ENCODE results near the gene BAAT. TPM values are rescaled to one million over a fixed set of nuclear protein-coding genes. Genes with fewer than 3 reads are reported as not detected.
"Not testable (repeated sequence)": the region's sequence is repeated elsewhere in the genome, so short reads cannot be mapped to it uniquely, and the experiment has no call there.

The BAAT gene
- total RNA-seq, 1 donor from 2014 or later = not detected

- no peaks in the 10 kb centered on the region for H3K4me1 Mint-ChIP-seq (ENCODE audit: low read depth)
- DNase-seq (ENCODE audit: low spot score) = no peak
- no peaks in the 10 kb centered on the region for H3K36me3 Mint-ChIP-seq (ENCODE audit: low read depth)
- peaks cover 2% of the 10 kb centered on the region for H3K27me3 Mint-ChIP-seq (ENCODE audit: low read depth)
- H3K27ac Mint-ChIP-seq = no peak overlapping the region
- intact Hi-C loops (cut with micrococcal nuclease) = no loop called here
- no peaks in the 10 kb centered on the region for H3K9me3 Mint-ChIP-seq
- H3K4me3 Mint-ChIP-seq (ENCODE audit: low read depth) = no peak overlapping the region
These were observed 34.5 kb downstream of the BAAT start for GRCh38 chr9:101350285-101350684.

DNA sequence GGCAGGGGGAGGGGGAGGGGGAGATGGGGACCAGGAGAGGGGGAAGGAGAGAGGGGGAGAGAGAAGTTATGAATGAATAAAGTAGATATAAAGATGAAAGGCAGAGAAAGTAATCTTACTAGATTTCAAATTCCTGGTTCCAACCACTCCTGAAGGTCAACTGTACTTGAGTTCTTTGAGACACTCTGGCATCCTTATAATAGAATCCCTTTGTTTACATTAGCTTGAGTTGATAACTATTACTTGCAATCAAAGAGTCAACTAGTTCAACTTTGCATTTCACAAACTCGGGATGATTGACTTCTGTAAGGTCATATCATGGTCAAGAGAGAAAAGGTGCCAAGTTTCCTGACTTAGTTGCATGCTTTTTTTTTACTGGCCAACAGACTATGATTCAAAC, 42.2 kb downstream of the BAAT start:
- intact Hi-C loops (cut with micrococcal nuclease) = no loop called here
- H3K9me3 Mint-ChIP-seq = no peaks in the 10 kb centered on the region
- no peak overlapping the region for H3K27ac Mint-ChIP-seq
- H3K27me3 Mint-ChIP-seq (ENCODE audit: low read depth) = peaks cover 2% of the 10 kb centered on the region
- no peaks in the 10 kb centered on the region for H3K36me3 Mint-ChIP-seq (ENCODE audit: low read depth)
- no peak for DNase-seq (ENCODE audit: low spot score)
- H3K4me1 Mint-ChIP-seq (ENCODE audit: low read depth) = no peaks in the 10 kb centered on the region
- H3K4me3 Mint-ChIP-seq (ENCODE audit: low read depth) = no peak overlapping the region

DNA sequence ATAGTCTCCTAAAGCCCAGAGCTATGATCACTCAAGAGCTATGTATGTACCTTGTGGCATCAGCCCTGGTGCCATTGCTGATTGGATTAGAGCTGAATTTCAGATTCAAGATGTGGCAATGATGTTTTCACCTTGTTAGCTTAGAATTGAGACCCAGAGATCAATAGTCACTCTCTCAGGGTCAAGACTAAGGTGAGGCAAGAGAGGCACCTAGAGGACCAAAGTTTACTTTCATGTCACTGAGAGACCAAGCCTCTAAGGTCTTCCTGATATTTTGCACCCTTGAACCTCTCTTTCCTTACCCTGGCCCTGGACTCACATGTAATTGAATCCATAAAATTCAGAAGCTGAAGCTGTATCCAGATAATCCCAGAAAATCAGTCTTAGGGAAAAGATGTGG, 42.8 kb downstream of the BAAT start:
- Mint-ChIP-seq H3K27me3 (ENCODE audit: low read depth) (no peaks in the 10 kb centered on the region), H3K4me1 (ENCODE audit: low read depth) (no peaks in the 10 kb centered on the region), H3K36me3 (ENCODE audit: low read depth) (no peaks in the 10 kb centered on the region), H3K4me3 (ENCODE audit: low read depth) (no peak overlapping the region), H3K9me3 (no peaks in the 10 kb centered on the region), H3K27ac (no peak overlapping the region)
- intact Hi-C loops (cut with micrococcal nuclease) = no loop called here
- DNase-seq (ENCODE audit: low spot score) = no peak

DNA sequence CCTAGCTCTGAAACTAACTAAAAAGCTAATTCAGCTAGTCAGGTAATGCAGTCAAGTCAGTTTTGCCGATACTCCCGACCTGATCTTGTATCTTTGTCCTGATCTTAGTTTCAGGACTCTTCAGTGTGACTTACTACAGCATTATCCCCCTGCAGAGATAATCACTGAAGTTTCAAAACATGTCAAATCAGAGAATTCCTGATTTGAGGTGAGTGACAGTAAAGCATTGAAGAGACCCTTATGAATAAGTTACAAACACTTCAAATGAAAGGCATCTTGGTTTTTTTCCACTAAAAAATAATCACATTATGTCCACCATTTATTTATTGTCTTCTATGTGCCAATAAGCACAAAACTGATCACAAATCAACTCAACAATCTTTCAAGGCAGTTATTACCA, 47.6 kb downstream of the BAAT start:
- Mint-ChIP-seq H3K9me3 (no peaks in the 10 kb centered on the region), H3K36me3 (ENCODE audit: low read depth) (no peaks in the 10 kb centered on the region), H3K27ac (no peak overlapping the region), H3K27me3 (ENCODE audit: low read depth) (no peaks in the 10 kb centered on the region), H3K4me1 (ENCODE audit: low read depth) (no peaks in the 10 kb centered on the region), H3K4me3 (ENCODE audit: low read depth) (no peak overlapping the region)
- intact Hi-C loops (cut with micrococcal nuclease) = no loop called here
- DNase-seq (ENCODE audit: low spot score) = no peak

- H3K27me3 Mint-ChIP-seq (ENCODE audit: low read depth) = no peaks in the 10 kb centered on the region
These were observed 48.7 kb downstream of the BAAT start for GRCh38 chr9:101336091-101336490.

GRCh38 chr9:101333926-101334702, 50.7 kb downstream of the BAAT start:
- H3K27ac Mint-ChIP-seq = no peak overlapping the region
- intact Hi-C loops (cut with micrococcal nuclease) = no loop called here
- no peaks in the 10 kb centered on the region for H3K36me3 Mint-ChIP-seq (ENCODE audit: low read depth)
- H3K4me1 Mint-ChIP-seq (ENCODE audit: low read depth) = no peaks in the 10 kb centered on the region
- no peak for DNase-seq (ENCODE audit: low spot score)
- H3K27me3 Mint-ChIP-seq (ENCODE audit: low read depth) = peaks cover 3% of the 10 kb centered on the region
- H3K9me3 Mint-ChIP-seq = no peaks in the 10 kb centered on the region
- no peak overlapping the region for H3K4me3 Mint-ChIP-seq (ENCODE audit: low read depth)

More at GRCh38 chr9:101336091-101336490, 48.7 kb downstream of the BAAT start:
- intact Hi-C loops (cut with micrococcal nuclease) = no loop called here
- Mint-ChIP-seq H3K4me3 (ENCODE audit: low read depth) (no peak overlapping the region), H3K36me3 (ENCODE audit: low read depth) (no peaks in the 10 kb centered on the region), H3K27ac (no peak overlapping the region), H3K4me1 (ENCODE audit: low read depth) (no peaks in the 10 kb centered on the region), H3K9me3 (no peaks in the 10 kb centered on the region)
- no peak for DNase-seq (ENCODE audit: low spot score)

DNA sequence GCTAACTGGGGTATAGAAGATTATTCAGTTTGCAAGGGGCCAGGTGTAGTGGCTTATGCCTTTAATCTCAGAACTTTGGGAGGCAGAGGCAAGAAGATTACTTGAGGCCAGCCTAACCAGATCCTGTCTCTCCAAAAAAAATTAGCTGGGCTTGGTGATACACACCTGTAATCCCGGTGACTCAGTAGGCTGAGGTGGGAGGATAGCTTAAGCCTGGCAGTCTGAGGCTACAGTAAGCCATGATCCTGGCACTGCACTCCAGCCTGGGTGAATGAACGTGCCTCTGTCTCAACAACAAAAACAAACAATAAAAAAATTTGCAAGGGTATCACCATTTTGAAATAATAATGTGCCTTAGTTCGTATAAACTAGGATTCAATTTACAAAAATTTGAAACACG, 51.3 kb downstream of the BAAT start:
- no peak for DNase-seq (ENCODE audit: low spot score)
- H3K36me3 Mint-ChIP-seq (ENCODE audit: low read depth) = no peaks in the 10 kb centered on the region
- peaks cover 3% of the 10 kb centered on the region for H3K27me3 Mint-ChIP-seq (ENCODE audit: low read depth)
- intact Hi-C loops (cut with micrococcal nuclease) = no loop called here
- H3K9me3 Mint-ChIP-seq = no peaks in the 10 kb centered on the region
- no peak overlapping the region for H3K27ac Mint-ChIP-seq
- no peaks in the 10 kb centered on the region for H3K4me1 Mint-ChIP-seq (ENCODE audit: low read depth)
- no peak overlapping the region for H3K4me3 Mint-ChIP-seq (ENCODE audit: low read depth)

GRCh38 chr9:101332362-101332761, 52.4 kb downstream of the BAAT start:
- intact Hi-C loops (cut with micrococcal nuclease) = no loop called here
- Mint-ChIP-seq H3K4me1 (ENCODE audit: low read depth) (no peaks in the 10 kb centered on the region), H3K27me3 (ENCODE audit: low read depth) (peaks cover 5% of the 10 kb centered on the region), H3K9me3 (no peaks in the 10 kb centered on the region), H3K4me3 (ENCODE audit: low read depth) (no peak overlapping the region), H3K27ac (no peak overlapping the region), H3K36me3 (ENCODE audit: low read depth) (no peaks in the 10 kb centered on the region)
- DNase-seq (ENCODE audit: low spot score) = no peak

GRCh38 chr9:101327422-101327909, 57.3 kb downstream of the BAAT start:
- H3K4me3 Mint-ChIP-seq (ENCODE audit: low read depth); intact Hi-C loops (cut with micrococcal nuclease); H3K4me1 Mint-ChIP-seq (ENCODE audit: low read depth); H3K27me3 Mint-ChIP-seq (ENCODE audit: low read depth); H3K9me3 Mint-ChIP-seq; H3K36me3 Mint-ChIP-seq (ENCODE audit: low read depth); DNase-seq (ENCODE audit: low spot score); H3K27ac Mint-ChIP-seq: not testable (repeated sequence)

DNA sequence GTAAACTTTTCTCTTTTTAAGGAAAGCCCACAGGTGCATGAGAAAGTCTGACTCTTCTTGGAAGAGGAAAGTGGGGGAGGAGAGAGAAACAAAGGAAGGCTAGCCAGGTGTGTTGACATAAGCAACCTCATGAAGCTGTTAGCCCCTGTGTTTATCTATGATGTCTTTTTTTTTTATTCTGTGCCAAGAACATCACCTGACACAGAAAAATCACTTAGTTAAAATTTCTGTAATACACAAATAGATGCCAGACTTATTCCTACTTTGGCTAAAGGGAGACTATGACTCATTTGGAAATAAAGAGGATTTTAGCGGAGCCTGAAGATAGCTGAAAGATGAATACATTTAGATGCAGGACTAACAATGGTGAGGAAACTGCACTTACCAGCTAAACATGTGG, 58.3 kb downstream of the BAAT start:
- no peak for DNase-seq (ENCODE audit: low spot score)
- intact Hi-C loops (cut with micrococcal nuclease) = no loop called here
- no peak overlapping the region for H3K4me3 Mint-ChIP-seq (ENCODE audit: low read depth)
- H3K4me1 Mint-ChIP-seq (ENCODE audit: low read depth) = no peaks in the 10 kb centered on the region
- H3K27ac Mint-ChIP-seq = no peak overlapping the region
- H3K9me3 Mint-ChIP-seq = no peaks in the 10 kb centered on the region
- peaks cover 5% of the 10 kb centered on the region for H3K27me3 Mint-ChIP-seq (ENCODE audit: low read depth)
- H3K36me3 Mint-ChIP-seq (ENCODE audit: low read depth) = no peaks in the 10 kb centered on the region

DNA sequence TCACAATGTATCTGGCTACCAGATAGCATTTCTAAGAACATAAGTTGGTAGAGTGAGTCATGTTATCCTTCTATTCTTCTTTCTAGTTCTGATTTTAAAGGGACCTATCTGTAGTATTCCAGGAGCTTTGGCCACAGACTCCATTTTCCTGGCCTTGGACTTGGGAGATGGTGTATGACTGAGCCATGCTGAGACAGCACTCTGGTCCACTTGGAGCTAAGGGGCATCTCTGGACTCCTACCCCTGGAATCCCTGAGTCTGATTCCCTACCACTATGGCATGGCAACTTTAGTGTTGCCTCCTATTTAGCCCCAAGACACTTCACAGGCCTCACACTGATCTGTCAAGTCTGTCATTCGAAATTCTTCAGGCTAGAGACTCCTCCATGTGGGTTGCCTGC, 58.8 kb downstream of the BAAT start:
- H3K4me3 Mint-ChIP-seq (ENCODE audit: low read depth) = no peak overlapping the region
- H3K27ac Mint-ChIP-seq = no peak overlapping the region
- no peaks in the 10 kb centered on the region for H3K9me3 Mint-ChIP-seq
- no peaks in the 10 kb centered on the region for H3K4me1 Mint-ChIP-seq (ENCODE audit: low read depth)
- no peaks in the 10 kb centered on the region for H3K36me3 Mint-ChIP-seq (ENCODE audit: low read depth)
- peaks cover 5% of the 10 kb centered on the region for H3K27me3 Mint-ChIP-seq (ENCODE audit: low read depth)
- DNase-seq (ENCODE audit: low spot score) = no peak
- intact Hi-C loops (cut with micrococcal nuclease) = no loop called here

GRCh38 chr9:101325053-101325452, 59.8 kb downstream of the BAAT start:
- H3K9me3 Mint-ChIP-seq = no peaks in the 10 kb centered on the region
- intact Hi-C loops (cut with micrococcal nuclease) = no loop called here
- H3K4me1 Mint-ChIP-seq (ENCODE audit: low read depth) = no peaks in the 10 kb centered on the region
- DNase-seq (ENCODE audit: low spot score) = no peak
- no peaks in the 10 kb centered on the region for H3K36me3 Mint-ChIP-seq (ENCODE audit: low read depth)
- H3K27ac Mint-ChIP-seq = no peak overlapping the region
- peaks cover 2% of the 10 kb centered on the region for H3K27me3 Mint-ChIP-seq (ENCODE audit: low read depth)
- H3K4me3 Mint-ChIP-seq (ENCODE audit: low read depth) = no peak overlapping the region

- DNase-seq (ENCODE audit: low spot score) = no peak
- Mint-ChIP-seq H3K27ac (no peak overlapping the region), H3K9me3 (no peaks in the 10 kb centered on the region), H3K4me1 (ENCODE audit: low read depth) (no peaks in the 10 kb centered on the region), H3K4me3 (ENCODE audit: low read depth) (no peak overlapping the region), H3K36me3 (ENCODE audit: low read depth) (no peaks in the 10 kb centered on the region), H3K27me3 (ENCODE audit: low read depth) (peaks cover 2% of the 10 kb centered on the region)
- intact Hi-C loops (cut with micrococcal nuclease) = no loop called here
These were observed 60.5 kb downstream of the BAAT start for GRCh38 chr9:101324245-101324804.
